GM19328 (cell line): ENCODE data around the gene YY1.
"Not testable (repeated sequence)": the region's sequence is repeated elsewhere in the genome, so short reads cannot be mapped to it uniquely, and the experiment has no call there.

Experiments
- ATAC-seq: cut with Tn5 transposase; IDR thresholded peaks from one replicate; pipeline ENCODE4 v1.9.1; 2021; ENCODE audit warnings: mild to moderate bottlenecking, moderate library complexity; ENCODE audit not compliant: unreplicated experiment

YY1 gene

GRCh38 chr14:100295376-100296105 is 56.6 kb downstream of the YY1 start:
- no peak for ATAC-seq

DNA sequence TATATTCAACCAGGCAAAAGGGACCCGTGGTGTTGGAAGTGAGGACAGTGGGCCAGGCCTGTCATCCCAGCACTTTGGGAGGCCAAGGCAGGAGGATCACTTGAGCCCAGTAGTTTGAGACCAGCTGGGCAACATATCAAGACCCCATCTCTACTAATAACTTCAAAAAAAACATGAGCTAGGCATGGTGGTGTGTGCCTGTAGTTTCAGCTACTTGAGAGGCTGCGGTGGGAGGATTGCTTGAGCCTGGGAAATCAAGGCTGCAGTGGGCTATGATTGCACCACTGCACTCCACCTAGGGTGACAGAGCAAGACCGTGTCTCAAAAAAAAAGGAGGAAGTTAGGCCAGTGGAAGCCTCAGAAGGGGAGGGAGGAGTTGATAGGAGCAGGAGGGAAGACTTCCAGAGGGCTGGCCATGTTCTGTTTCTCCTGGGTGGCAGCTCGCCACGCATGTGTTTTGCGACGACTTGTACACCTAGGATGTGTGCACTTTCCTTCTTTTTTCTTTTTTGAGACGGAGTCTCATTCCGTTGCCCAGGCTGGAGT is 57.2 kb downstream of the YY1 start:
- ATAC-seq, result no peak

GRCh38 chr14:100296729-100297128 is 57.8 kb downstream of the YY1 start:
- not testable (repeated sequence) for ATAC-seq

GRCh38 chr14:100297320-100298300 is 58.7 kb downstream of the YY1 start:
- ATAC-seq, result peak; percentile 72

GRCh38 chr14:100298551-100299237 is 59.8 kb downstream of the YY1 start:
- no peak for ATAC-seq

GRCh38 chr14:100299238-100299560 is 60.3 kb downstream of the YY1 start:
- no peak for ATAC-seq

DNA sequence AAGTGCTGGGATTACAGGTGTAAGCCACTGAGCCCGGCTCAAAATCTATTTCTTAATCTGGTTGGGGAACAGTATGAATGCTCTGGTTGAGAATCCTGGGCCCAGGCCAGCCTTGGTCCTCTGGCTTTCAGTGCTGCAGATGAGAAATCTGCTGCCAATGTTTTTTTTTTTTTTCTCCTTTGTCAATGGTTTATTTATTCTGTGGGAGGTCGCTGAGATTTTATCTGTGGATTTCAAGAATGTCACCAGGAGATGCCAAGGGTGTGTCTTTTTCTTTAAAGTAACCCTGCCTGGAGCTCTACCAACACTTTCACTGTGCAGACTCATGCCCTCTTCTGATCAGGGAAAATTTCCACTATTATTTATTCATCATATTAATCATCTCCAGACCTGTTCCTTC is 63.7 kb downstream of the YY1 start:
- no peak for ATAC-seq

GRCh38 chr14:100303179-100303578 is 64.2 kb downstream of the YY1 start:
- ATAC-seq, result no peak

GRCh38 chr14:100303925-100304324 is 65.0 kb downstream of the YY1 start:
- no peak for ATAC-seq

DNA sequence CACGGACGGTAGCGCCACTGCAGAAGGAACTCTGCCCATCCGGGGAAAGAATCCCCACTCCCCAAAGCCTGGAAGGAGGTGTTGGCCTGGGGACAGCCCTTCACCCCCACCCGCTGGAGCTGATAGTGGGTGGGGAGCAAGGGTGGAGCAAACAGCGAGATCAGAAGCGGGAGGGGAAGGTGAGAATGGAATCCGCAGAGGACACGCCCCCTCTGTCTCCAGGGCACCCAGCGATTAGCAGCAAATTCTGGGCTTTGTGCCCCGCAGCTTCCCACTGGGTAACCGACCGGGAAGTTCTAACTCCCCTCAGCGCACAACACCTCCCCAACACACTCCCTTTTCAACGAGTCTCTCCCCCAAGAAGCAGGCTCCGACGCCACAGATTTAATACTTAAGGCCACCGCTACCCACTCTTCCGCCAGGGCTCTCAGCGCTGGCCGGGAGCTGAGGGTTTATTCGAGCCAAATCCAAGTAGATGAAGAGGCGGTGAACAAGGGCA is 65.9 kb downstream of the YY1 start:
- ATAC-seq, result no peak

DNA sequence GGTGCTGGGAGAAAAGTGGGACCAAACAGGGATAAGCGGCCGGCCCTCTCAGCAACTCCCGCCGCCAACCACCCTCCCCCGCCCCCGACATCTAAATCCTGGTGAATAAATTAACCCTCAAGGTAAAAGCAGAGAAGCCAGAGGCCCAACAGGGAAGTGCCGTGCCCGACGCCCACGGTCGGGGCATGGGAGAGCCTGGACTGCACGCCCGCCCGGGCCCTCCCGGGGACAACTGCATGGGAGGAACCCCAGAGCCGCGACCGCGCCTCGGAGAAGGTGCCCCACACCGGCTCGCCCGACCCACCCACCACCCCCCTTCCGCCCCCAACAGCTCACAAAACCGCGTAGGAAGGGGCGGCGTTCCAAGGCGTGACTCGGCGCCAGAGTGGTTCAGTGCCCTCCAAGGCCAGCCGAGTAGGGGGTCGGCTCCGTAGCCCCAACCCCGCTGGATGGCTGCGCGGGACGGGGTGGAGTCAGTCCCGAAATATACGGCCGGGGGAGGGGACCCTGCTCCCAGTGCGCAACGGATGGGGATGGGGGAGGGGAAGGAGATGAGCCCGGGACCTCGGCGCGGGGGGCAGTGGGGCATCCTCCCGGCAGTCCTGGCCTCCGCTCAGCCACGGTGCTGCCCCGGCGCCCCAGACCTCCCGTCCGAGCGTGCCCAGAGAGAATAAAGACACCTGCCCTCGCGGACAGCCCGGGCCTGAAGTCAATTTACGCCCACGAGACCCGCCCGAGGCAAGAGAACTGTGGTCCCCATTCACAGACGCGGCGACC is 66.6 kb downstream of the YY1 start:
- no peak for ATAC-seq

DNA sequence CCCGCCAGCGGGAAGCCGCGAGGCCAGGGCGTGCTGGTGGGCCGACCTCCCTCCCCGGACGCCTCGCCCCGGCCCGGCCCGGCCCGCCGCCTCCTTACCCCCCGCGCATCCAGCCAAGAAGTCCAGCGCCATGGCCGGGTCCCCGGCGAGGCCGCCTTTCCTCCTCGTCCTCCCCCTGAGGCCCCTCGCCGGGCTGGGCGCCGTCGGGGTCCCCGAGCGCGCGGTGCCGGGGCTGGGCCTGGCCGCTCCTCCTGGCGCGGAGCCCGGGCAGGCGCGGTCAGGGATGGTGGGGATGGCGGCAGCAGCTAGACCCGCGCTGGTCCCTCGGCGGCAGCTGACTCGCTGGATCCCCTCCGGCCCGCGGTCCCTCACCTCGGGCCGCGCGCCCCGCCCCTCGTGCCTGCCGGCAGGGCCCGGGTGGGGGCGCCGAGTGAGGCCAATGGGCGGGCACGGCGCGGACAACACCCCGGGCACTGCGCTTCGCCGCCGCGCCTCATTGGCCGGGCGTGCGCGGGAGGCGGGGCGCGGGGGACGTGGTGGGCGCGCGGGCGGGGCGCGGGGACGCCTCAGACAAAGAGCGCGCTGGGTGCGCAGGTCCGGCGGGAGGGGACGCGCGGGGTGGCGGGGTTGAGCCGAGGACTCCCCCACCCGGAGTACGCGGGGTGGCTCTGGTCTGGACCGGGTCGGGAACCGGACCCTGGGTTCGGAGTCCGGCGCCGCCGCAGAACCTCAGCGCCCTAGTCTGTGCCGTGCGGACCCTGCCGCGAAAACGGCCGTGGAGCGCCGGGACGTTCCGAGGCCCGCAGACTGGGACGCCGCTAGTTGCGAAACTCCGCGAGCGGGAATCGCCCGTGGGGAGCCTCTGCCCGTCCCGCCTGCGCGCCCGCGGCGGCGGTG is 67.4 kb downstream of the YY1 start, which contains the start of gene SLC25A29:
Gene SLC25A29 (minus strand): TSS at position 344 of the 897 bp plus-strand sequence. CDS start 212 bp downstream, at position 132.
- peak; percentile 92 for ATAC-seq

GRCh38 chr14:100306998-100307765 is 68.2 kb downstream of the YY1 start:
- ATAC-seq, result no peak

GRCh38 chr14:100307766-100308426 is 69.0 kb downstream of the YY1 start:
- ATAC-seq, result no peak

GRCh38 chr14:100308427-100308792 is 69.5 kb downstream of the YY1 start:
- ATAC-seq, result not testable (repeated sequence)

DNA sequence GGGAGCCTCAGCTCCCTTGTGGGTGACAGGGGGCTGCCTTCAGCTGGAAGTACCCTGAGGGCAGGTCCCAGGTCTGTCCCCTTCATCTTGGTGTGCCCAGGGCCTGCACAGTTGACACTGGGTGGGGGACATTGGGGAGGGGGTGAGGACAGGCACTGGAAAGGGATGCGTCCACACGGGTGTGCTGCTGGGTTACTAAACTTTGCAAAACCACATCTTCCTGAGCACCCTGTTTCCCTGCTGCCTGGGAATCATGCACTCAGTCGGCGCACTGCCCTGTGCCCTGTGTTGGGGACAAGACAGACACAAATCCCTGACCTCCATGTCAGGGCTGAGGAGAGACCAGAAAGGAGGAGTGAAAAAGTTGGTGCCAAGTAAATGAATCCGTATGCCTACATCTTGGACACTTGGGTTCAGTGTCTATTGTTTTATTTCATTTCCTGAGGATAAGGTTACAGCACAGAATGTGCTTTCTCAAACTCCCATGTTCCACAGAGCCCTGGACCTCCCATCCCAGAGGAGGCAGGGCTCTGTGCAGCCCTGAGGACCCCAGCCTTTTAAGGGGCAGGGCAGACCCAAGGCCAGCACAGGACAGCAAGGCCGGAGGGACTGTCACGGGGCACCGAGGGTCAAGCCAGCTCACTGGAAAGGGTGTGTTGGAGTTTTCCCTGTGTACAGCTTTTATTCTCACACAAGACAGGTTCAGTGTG is 70.2 kb downstream of the YY1 start:
- no peak for ATAC-seq
